ENCODE measurements around the gene DNMBP. TPM values are rescaled to one million over a fixed set of nuclear protein-coding genes. Genes with fewer than 3 reads are reported as not detected.

DNMBP gene
- 4.0 and 5.0 TPM in 2 replicates for total RNA-seq

DNA sequence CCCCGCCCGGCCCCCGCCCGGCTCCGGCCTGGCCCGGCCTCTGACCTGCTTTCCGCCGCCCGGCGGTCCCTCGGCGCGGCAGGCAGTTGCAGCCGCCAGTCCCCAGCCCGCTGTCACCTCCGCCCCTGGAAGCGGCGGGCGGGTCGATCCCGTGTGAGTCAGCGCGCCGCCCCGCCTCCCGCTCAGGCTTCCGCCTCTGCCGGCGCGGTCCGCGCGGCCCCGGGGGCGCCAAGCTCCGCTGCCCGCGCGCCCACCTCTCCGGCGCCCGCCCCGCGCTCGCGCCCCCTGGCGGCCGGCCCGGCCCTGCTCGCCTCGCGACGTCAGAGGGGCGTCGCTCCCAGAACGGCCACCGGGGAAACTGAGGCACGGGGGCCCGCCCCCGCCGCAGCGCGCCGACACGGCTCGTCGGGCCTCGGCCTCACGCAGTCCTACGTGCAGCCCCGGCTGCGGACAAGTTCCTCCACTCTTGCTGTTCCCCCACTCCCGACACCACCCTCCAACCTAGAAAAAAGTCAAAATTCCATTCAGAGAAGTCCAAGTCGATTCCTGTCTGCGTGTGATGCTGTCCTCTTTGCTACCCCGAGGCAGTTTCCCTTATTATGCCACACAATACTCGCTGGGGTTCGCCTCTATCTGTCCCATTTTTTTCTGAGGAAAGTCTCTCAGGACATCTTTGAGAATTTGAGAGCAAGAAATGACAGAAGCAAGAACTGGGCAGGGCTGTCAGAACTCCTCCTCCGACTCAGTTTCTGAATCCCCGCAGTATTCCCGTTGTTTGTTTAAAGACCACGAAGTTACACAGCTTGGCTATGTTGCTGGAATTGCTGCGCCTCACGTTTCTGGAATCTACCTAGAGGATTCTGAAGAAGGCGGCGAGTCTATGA, at the start of gene DNMBP:
Gene DNMBP, minus strand, starts transcription at position 155 of the 884 bp plus-strand sequence. CDS start 37,823 bp downstream, outside the sequence.
- Histone ChIP-seq H3K27me3 (ENCODE audit: control insufficient read depth, insufficient read depth, low read length) (no peaks in the 10 kb centered on the region), H3K36me3 (ENCODE audit: control insufficient read depth, insufficient read depth, low read length) (no peaks in the 10 kb centered on the region), H3K4me3 (ENCODE audit: low read depth, low read length) (peak within 1 kb of the TSS; percentile 77)
- FAIRE-seq (no peak), DNase-seq (ENCODE audit: low read depth) (peak; percentile 50)
- peak; percentile 25 for TF ChIP-seq CTCF (IDR thresholded peaks at IDR 0.05; ENCODE audit: insufficient read depth, low read length, severe bottlenecking)

GRCh38 chr10:100057948-100058347, 48.2 kb upstream of the DNMBP start:
- Histone ChIP-seq H3K36me3 (ENCODE audit: control insufficient read depth, insufficient read depth, low read length) (no peaks in the 10 kb centered on the region), H3K4me3 (ENCODE audit: low read depth, low read length) (no peak overlapping the region), H3K27me3 (ENCODE audit: control insufficient read depth, insufficient read depth, low read length) (no peaks in the 10 kb centered on the region)
- DNase-seq (ENCODE audit: low read depth), result no peak
- no peak for FAIRE-seq
- TF ChIP-seq CTCF (IDR thresholded peaks at IDR 0.05; ENCODE audit: insufficient read depth, low read length, severe bottlenecking), result no peak

DNA sequence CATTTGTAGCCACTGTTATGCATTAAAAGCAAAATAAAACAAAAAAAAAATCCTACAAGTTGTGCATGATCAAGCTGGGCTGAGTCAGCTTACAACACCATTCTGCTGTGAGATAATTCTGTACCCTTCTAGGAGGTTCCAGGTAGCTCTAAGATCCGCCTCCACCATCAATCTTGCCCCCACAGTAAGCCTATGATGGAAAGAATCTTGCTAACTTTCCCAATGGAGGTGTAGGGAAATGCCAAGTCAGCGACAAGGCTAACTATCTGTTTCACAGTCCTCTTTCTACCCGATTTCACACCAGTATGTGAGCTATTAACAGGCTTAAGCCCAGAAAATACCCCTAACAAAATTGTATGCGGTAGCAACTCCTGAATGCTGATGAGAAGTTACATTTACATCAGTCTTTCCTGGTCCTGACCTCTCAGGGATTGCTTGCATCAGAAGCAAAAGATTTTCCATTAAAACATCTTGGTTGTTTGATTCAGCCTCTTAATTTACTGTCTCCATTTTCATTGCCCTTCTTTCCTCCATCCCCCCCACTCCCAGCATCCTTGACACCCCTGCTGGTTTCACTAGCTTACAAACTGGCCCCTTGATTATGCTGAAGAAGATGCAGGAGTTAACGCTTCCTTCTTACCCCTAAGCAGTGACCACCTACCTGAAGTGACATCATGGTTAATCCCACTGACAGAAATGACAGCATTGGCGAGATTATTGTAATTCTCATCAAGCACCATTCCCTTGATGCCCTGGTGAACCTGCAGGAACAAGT, 44.1 kb upstream of the DNMBP start:
- FAIRE-seq (no peak), DNase-seq (ENCODE audit: low read depth) (no peak)
- no peaks in the 10 kb centered on the region for H3K27me3 ChIP-seq (ENCODE audit: control insufficient read depth, insufficient read depth, low read length)
- H3K36me3 ChIP-seq (ENCODE audit: control insufficient read depth, insufficient read depth, low read length), result no peaks in the 10 kb centered on the region
- no peak overlapping the region for H3K4me3 ChIP-seq (ENCODE audit: low read depth, low read length)
- no peak for TF ChIP-seq CTCF (IDR thresholded peaks at IDR 0.05; ENCODE audit: insufficient read depth, low read length, severe bottlenecking)

- TF ChIP-seq CTCF (IDR thresholded peaks at IDR 0.05; ENCODE audit: insufficient read depth, low read length, severe bottlenecking), result peak; percentile 97
- H3K27me3 ChIP-seq (ENCODE audit: control insufficient read depth, insufficient read depth, low read length), result no peaks in the 10 kb centered on the region
- no peaks in the 10 kb centered on the region for H3K36me3 ChIP-seq (ENCODE audit: control insufficient read depth, insufficient read depth, low read length)
- no peak overlapping the region for H3K4me3 ChIP-seq (ENCODE audit: low read depth, low read length)
- DNase-seq (ENCODE audit: low read depth) (peak; percentile 58), FAIRE-seq (no peak)
These were observed 36.3 kb upstream of the DNMBP start for GRCh38 chr10:100046021-100046486.

DNA sequence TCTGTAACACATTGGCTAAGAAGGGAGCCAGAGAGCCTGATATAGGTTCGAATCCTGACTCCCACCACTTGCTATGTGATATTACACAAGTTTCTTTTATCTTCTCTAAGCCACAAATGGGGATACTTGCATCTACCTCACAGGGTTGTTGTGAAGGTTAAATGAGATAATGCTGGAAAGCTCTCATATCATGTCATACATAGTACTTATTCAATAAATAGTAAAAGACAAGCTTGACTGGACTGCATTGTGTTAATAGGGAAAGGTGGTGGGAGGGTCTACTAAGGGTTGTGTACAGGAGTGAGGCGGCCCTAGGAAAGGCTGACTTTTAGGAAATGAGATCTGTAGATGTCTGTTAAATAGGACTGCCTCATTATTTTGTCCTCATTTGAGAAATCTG, 35.8 kb upstream of the DNMBP start:
- Histone ChIP-seq H3K27me3 (ENCODE audit: control insufficient read depth, insufficient read depth, low read length) (no peaks in the 10 kb centered on the region), H3K4me3 (ENCODE audit: low read depth, low read length) (no peak overlapping the region), H3K36me3 (ENCODE audit: control insufficient read depth, insufficient read depth, low read length) (no peaks in the 10 kb centered on the region)
- FAIRE-seq (no peak), DNase-seq (ENCODE audit: low read depth) (no peak)
- TF ChIP-seq CTCF (IDR thresholded peaks at IDR 0.05; ENCODE audit: insufficient read depth, low read length, severe bottlenecking), result no peak

Data from bronchial epithelial cell (primary cell).